ENCODE data around the gene MARCHF7. TPM values are rescaled to one million over a fixed set of nuclear protein-coding genes. Genes with fewer than 3 reads are reported as not detected.

Gene MARCHF7
- total and polyA plus RNA-seq, 7 donors = 51.2 to 104 (median 83.9) TPM

DNA sequence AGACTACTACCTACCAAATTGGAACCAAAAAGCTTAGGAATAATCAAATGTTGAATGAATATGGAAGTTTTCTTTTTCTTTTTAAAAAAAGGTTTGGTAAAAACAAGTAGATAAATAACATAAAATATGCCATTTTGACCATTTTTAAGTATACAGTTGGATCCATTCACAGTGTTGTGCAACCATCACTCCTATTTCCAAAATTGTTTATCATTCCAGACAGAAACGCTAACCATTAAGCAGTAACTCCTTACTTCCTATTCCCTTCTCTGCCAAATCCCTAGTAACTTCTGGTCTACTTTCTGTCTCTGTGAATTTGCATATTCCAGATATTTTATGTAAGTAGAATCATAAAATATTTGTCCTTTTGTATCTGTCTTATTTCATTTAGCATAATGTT is 45.9 kb downstream of the MARCHF7 start:
- WGBS, 3 donors = 71 to 90% (median 73%) methylated on average over 1 of the region's 1 CpG
- DNase-seq (no peak), ATAC-seq (no peak)
- Histone ChIP-seq H3K36me3 (ENCODE audit: insufficient read depth in 1 of 2, low read depth in 1 of 2) (peaks cover 9 to 97% of the 10 kb centered on the region in 2 donors), H3K4me3 (no peak overlapping the region), H3K27ac (no peak overlapping the region), H3K4me1 (peaks cover 4% of the 10 kb centered on the region), H3K27me3 (ENCODE audit: insufficient read depth in 3 of 3, low read length in 2 of 3) (no peaks in the 10 kb centered on the region), H3K9me3 (no peaks in the 10 kb centered on the region)
- intact Hi-C loops (cut with DNase I) = no loop called here
- TF ChIP-seq, protein P1, sequence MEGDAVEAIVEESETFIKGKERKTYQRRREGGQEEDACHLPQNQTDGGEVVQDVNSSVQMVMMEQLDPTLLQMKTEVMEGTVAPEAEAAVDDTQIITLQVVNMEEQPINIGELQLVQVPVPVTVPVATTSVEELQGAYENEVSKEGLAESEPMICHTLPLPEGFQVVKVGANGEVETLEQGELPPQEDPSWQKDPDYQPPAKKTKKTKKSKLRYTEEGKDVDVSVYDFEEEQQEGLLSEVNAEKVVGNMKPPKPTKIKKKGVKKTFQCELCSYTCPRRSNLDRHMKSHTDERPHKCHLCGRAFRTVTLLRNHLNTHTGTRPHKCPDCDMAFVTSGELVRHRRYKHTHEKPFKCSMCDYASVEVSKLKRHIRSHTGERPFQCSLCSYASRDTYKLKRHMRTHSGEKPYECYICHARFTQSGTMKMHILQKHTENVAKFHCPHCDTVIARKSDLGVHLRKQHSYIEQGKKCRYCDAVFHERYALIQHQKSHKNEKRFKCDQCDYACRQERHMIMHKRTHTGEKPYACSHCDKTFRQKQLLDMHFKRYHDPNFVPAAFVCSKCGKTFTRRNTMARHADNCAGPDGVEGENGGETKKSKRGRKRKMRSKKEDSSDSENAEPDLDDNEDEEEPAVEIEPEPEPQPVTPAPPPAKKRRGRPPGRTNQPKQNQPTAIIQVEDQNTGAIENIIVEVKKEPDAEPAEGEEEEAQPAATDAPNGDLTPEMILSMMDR (IDR thresholded peaks at IDR 0.05) = no peak

DNA sequence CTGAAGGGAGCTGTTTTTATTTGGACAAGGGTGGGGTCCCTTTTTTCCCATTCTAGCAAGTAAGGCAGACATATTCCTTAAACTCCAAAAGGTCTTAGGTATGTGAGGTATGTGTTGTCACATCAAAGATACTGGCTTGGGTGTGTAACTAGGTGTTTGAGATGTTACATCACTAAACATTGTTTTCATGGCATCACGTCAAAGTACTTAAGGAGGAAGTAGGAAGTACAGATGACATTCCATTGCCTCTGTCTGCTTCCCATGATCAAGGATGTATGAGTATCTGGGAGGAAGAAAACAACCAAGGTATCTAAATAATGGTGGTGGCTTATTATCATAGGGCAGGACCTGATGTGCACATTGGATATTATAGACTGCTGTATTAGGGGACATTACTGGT is 46.4 kb downstream of the MARCHF7 start:
- Histone ChIP-seq H3K4me1 (peaks cover 3% of the 10 kb centered on the region), H3K36me3 (ENCODE audit: insufficient read depth in 1 of 2, low read depth in 1 of 2) (peaks cover 9 to 98% of the 10 kb centered on the region in 2 donors), H3K9me3 (no peaks in the 10 kb centered on the region), H3K27ac (no peak overlapping the region), H3K27me3 (ENCODE audit: insufficient read depth in 3 of 3, low read length in 2 of 3) (no peaks in the 10 kb centered on the region), H3K4me3 (no peak overlapping the region)
- ATAC-seq (no peak), DNase-seq (no peak)
- TF ChIP-seq, protein P1 (IDR thresholded peaks at IDR 0.05) = no peak
- WGBS, 3 donors = 69 to 76% (median 71%) methylated on average over 1 of the region's 1 CpG
- intact Hi-C loops (cut with DNase I) = no loop called here

DNA sequence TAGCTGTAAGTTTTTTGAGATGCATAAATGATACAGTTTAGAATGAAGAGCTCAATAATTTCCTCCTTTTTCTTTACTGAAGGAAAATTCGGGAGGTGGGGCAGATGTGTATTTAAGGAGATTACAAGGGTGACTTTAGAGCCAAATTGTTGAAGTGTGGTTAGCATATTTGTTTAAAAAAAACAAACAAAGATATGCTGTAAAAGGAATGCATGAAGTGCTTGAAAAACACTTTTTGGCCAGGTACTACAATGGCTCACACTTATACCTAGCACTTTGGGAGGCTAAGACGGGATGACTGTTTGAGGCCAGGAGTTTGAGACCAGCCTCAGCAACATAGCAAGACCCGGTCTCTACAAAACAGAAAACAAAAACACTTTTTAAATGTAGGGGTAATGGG is 47.3 kb downstream of the MARCHF7 start:
- TF ChIP-seq, protein P1 (IDR thresholded peaks at IDR 0.05) = no peak
- H3K27ac ChIP-seq = no peak overlapping the region
- intact Hi-C loops (cut with DNase I) = no loop called here

DNA sequence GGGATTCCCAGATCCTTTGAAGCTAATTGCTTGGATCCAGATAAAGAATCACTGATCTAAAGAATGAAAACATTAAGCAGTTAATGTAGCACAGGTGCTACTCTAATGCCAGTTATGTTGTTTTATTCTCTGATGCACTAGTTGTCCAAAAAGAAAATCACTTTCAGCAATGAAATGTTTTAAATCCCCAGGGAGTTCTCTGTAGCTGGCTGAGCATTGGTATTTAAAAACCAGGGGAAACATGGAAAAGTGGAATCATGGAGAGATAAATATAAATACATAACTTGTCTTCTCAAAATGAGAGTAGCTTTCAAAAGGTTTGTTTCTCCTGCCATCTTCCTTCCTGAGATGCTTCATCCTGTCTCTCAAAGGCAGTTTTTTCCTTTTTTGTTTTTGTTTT is 48.0 kb downstream of the MARCHF7 start:
- ATAC-seq (no peak), DNase-seq (no peak)
- intact Hi-C loops (cut with DNase I) = no loop called here
- no peak overlapping the region for H3K4me3 ChIP-seq
- H3K27me3 ChIP-seq (ENCODE audit: insufficient read depth in 3 of 3, low read length in 2 of 3) = no peaks in the 10 kb centered on the region
- no peaks in the 10 kb centered on the region for H3K9me3 ChIP-seq
- peaks cover 9 to 95% of the 10 kb centered on the region in 2 donors for H3K36me3 ChIP-seq (ENCODE audit: insufficient read depth in 1 of 2, low read depth in 1 of 2)
- TF ChIP-seq, protein P1 (IDR thresholded peaks at IDR 0.05) = no peak
- H3K27ac ChIP-seq = no peak overlapping the region
- H3K4me1 ChIP-seq = no peaks in the 10 kb centered on the region

More for the DNA sequence above, 47.3 kb downstream of the MARCHF7 start:
- WGBS, 3 donors = 78 to 87% (median 86%) methylated on average over 3 of the region's 3 CpGs
- Histone ChIP-seq H3K27me3 (ENCODE audit: insufficient read depth in 3 of 3, low read length in 2 of 3) (no peaks in the 10 kb centered on the region), H3K4me3 (no peak overlapping the region), H3K36me3 (ENCODE audit: insufficient read depth in 1 of 2, low read depth in 1 of 2) (peaks cover 9 to 94% of the 10 kb centered on the region in 2 donors), H3K4me1 (no peaks in the 10 kb centered on the region), H3K9me3 (no peaks in the 10 kb centered on the region)
- ATAC-seq (no peak), DNase-seq (no peak)

DNA sequence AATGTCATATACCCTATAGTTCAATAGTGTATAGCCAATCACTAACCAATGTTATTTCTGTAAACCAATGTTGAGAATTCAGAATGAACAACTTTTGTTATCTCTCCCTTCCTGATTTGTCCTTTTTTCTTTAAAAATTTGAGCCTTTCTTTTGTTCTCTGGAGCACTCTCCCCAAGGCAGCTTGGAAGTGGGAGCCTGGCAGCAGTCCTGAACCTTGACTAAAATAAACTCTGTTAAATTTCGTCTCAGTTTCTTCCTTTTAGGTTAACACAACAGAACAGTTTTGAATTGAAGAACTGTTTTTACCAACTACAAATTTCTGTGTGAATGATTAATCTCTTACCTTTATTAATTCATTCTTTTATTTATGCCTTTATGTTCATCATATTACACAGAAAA is 49.8 kb downstream of the MARCHF7 start:
- WGBS, 3 donors = 15 to 44% (median 16%) methylated on average over 1 of the region's 1 CpG
- peaks cover 9 to 95% of the 10 kb centered on the region in 2 donors for H3K36me3 ChIP-seq (ENCODE audit: insufficient read depth in 1 of 2, low read depth in 1 of 2)
- intact Hi-C loops (cut with DNase I) = no loop called here
- TF ChIP-seq, protein P1 (IDR thresholded peaks at IDR 0.05) = no peak
- H3K9me3 ChIP-seq = no peaks in the 10 kb centered on the region
- H3K27me3 ChIP-seq (ENCODE audit: insufficient read depth in 3 of 3, low read length in 2 of 3) = no peaks in the 10 kb centered on the region
- ATAC-seq (no peak), DNase-seq (no peak)
- H3K27ac ChIP-seq = no peak overlapping the region
- no peaks in the 10 kb centered on the region for H3K4me1 ChIP-seq
- H3K4me3 ChIP-seq = no peak overlapping the region
